Activated CD4-positive, alpha-beta T cell treated with anti-CD3 and anti-CD28 coated beads, Interleukin-2, amount 50 U/mL, for 48 hours (primary cell): ENCODE data around the gene VSTM2L.

Experiments used
- DNase-seq, 2 experiments: peaks; one replicate each; pipeline ENCODE4 v3.0.0-alpha.2; 2020

The VSTM2L gene

DNA sequence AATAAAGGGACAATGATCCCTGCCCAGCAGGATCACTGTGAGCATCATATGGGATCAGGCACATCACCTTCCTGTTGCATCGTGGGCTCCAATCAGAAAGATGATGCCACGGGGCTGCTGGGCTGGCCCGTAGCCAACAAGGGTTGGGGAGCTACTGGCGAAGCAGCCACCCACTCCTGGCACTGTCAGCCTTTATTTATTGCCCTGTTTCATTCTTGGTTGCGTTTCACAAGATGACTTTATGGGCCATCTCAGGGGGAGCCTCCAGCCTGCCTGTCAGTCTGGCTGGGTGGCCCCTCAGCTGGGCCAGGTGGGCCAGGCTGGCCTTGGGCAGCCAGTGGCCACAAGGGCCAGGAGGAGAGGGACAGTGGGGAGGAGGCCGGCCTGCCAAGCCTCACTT lies 17.3 kb downstream of the VSTM2L start:
- DNase-seq = peak; percentile 23 to 38

DNA sequence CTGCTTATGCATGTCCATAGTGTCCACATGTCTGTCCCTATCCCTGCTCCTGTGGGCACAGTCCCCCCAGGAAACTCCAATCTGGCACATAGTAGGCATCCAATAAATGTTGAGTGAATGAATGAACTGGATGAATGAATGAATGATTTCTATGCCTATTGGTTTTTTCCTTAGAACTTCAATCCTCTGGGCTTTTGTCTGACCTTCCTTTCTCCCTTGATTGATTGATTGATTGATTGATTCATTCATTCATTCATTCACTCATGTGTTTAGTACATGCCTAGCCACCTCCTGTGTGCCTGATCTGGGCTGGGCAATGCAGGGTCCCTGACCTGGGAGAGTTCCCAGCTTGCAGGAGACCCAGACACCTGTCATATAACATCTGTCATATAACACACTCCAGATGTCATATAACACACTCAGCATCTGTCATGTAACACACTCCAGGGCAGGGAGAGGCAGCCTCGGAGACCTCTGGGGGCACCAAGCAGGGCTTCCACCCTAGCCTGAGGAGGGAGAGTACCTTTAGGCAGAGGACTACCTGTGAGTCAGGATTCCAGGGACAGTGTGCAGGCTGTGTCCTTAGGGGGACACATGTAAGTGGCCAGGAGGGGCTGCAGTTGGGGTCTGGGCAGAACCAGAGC lies 17.9 kb downstream of the VSTM2L start:
- DNase-seq = no peak

DNA sequence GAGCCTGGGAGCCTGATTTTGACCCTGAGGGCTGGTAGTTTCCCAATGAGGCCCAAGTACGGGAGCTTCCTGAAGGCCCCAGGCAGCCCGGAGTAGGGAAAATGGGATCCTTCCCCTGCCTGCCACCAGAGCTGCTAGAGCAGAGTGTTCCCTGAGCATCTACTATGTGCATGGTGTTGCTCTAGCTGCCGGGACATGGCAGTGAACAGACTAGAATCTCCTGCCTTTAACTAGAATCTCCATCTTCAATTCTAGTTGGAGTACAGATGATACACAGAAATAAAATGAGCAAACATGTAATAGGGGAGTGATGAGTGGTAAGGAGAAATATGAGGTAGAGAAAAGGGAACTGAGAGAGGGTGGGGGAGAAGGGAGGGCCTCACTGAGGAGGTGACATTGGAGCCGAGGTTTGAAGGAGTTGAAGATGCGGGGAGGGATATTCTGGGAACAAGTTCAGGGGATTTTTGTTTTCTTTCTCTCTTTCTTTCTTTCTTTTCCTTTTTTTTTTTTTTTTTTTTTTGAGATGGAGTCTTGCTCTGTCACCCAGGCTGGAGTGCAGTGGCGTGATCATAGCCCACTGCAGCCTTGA lies 18.5 kb downstream of the VSTM2L start:
- DNase-seq = no peak

DNA sequence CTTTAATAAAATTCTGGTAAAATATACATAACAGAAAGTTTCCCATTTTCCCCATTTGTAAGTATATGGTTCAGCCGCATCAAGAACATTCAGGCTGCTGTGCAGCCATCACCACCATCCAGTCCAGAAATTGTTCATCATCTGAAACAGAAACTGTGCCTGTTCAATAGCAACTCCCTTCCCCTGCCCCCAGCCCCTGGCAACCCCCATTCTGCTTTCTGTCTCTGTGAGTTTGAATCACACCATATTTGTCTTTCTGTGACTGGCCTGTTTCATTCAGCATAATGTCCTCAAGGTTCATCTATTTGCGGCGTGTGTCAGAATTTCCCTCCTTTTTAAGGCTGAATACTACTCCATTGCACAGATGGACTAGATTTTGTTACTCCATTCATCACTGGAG lies 19.1 kb downstream of the VSTM2L start:
- DNase-seq = peak; percentile 52 to 65

DNA sequence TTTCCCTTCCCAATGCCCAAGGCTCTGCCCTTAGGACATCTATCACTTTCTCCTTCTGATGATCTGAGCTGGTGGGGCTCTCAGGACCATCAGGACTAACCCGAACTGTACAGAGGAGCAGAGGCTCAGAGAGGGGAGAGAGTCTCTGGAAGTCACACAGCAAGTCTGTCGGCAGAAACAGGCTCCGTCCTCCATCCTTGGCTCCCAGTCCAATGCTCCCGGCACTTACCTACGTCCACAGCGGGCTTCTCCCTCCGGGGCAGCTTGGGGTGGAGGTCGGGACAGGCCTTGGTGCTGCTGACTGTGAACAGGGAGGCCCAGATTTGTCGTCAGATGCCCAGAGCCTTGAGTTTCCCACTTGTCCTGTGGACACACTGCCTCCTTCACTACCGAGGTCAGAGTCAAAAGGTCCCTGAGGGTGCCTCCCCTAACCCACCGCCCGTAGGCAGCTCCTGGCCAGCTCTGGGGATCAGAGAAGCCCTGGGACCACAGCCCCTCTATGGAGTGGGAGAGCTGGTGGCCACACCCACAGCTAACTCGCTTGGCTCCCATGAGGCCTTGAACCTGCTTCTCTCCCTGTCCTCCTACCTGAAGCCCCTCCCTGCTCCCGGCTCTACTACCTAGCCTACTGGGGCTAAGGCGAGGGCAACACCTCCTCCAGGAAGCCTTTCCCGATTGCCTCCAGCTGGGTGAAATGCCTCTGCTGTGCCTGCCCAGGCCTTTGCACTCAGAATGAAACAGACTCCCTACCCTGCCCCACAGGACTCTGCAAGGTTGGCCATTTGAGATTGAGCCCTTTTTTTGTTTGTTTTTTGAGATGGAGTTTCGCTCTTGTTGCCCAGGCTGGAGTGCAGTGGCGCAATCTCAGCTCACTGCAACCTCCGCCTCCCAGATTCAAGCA lies 22.6 kb downstream of the VSTM2L start:
- DNase-seq = no peak

DNA sequence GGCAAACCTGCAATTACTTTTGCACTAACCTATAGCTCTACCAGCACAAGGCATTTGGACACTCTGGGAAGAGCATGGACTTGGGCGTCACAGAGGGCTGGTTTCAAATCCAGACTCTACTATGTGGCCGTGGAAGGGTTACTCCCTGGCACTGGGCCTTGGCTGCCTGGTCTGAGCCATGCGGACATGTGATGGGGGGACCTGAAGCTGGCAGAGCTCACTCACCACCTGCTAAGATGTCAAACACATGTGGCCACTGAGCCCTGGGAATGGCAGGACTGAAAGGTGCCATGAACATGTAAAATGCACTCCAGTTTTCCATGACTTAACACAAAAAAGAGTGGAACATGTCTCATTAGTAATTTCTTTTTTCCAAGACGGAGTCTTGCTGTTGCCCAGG lies 23.7 kb downstream of the VSTM2L start:
- no peak for DNase-seq

DNA sequence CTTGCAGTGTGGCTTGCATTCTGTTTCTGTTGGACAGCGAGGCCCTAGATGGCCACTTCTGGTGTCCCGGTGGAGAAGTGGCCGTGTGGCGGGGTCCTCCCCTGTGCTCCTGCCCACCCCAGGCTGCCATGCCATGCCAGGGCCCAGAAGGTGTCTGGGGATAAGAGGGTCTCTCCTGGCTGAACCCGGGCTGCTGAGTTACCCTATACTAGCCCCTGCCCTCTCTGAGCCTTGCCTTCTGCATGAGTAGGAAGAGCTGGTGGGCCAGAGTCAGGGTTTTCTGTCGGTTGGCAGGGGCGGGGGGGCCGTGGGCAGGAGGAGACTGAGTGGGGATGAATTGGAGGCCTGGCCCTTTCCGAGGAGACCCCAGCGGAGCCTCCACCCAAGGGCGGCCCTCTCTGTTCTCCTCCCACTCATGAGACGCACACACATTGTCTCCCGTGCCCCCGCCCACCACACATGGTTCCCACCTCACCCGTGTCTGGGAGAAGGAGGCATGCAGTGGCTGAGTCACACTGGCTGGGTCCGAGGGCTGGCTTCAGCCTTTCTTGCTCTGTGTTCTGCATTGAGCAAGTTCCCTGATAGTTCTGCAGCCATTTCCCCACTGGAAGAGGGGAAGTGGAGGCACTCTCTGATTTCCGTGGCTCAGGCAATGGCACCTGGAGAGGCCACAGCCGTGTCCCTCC lies 24.6 kb downstream of the VSTM2L start:
- no peak for DNase-seq

DNA sequence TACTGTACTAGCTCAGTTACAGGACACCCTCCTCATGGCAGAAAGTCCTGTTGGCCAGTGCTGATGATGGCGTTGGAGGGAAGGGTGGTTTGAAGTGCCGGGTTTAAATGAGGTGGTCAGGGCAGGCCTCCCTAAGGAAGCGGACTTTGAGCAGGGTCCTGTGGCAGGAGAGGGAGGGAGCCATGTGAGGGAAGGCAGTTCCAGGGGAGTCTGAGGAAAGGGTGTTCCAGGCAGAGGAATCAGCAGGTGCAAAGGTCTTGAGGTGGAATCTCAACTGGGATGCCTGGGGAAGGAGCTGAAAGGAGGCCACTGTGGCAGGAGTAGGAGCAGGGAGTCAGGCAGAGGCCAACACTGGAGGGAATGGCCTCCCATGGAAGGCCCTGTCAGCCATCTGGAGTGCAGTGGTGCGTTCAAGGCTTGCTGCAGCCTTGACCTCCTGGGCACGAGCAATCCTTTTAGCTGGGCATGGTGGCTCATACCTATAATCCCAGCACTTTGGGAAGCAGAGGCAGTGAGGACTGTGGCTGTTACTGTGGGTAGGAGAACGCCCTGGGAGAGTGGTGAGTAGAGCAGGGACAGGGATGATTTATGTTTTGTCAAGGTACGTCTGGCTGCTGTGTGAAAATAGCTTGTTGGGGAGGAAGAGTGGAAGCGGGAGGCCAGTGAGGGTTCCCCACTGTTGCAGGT lies 26.2 kb downstream of the VSTM2L start:
- no peak for DNase-seq

DNA sequence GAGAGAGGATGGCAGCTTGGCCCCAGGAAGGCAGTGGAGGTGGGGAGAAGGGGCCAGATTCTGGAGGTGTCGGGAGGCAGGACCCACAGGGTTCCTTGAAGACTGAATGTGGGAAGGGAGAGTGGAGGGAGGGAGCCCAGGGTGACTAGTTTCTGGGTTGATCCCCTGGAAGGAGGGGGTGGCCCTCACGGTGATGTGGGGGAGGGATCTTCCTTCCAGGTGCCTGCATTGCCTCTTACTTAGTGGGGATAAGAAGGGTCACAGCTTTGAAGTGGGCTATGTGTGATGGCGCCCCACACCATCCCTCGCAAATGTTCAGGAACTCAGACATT lies 26.7 kb downstream of the VSTM2L start:
- no peak for DNase-seq

DNA sequence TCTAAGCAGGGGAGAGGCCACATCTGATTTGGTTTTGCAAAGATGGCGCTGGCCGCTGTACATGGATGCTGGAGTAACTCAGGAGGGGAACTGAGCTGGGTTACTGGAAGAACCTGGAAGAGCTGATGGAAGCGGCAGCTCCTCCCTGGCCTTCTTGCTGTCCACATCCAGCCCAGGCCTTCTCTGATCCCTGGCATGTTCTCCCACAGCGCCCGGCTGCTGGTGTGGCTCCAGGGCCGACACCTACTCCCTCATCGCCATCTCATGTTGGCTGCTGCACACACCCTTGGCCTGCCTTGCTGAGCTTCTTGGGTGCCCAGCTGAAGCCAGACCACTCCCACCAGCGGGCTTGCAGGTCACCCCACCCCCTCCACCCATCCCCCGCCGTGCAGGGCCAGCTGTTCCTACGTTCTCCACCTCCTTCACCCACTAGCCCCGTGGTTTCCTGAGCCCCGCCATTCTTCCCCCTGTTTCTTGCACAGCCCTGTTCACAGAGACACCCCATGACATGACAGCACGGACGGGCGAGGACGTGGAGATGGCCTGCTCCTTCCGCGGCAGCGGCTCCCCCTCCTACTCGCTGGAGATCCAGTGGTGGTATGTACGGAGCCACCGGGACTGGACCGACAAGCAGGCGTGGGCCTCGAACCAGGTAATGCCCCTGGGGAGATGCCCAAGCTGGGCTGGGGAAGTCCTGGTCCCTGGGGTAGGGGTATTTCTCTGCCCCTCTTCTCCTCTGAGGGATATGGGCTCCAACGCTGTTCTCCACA lies 28.4 kb downstream of the VSTM2L start:
- no peak for DNase-seq

DNA sequence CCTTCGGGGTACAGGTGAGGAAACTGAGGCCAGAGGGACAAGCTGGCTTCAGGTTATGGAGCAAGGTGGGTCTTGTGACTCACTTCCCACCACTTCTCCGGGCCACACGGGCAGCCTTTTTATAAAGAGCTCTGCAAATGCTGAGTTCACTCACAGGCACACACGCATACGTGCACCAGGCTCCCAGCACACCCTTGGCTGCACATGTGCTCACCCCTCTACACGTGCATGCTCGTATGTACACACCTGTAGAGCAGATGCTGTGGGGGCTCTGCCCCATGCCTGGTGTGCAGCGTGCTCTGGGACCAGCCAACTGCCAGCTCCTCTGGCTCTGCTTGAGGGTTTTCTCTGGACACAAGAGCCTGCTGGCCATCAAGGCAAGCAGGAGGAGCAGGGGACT lies 29.1 kb downstream of the VSTM2L start:
- DNase-seq = no peak

DNA sequence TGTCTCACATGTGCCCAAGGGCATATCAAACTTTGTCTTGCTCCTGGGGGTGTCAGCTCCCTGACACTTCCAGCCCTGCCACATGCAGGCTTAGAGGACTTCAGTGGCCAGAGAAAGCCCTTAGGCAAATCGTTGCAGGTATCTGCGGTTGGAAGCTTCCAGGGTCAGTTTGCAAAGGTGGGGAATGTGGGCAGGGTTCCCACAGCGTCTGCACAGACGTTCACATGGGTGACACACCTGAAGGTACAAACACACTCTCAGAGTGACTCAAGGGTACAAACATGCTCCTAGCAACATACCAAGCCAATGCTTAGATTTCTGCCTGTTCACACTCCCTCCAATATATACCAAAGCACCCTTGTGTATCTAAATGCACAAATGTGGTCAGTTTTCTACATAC lies 30.0 kb downstream of the VSTM2L start:
- no peak for DNase-seq

DNA sequence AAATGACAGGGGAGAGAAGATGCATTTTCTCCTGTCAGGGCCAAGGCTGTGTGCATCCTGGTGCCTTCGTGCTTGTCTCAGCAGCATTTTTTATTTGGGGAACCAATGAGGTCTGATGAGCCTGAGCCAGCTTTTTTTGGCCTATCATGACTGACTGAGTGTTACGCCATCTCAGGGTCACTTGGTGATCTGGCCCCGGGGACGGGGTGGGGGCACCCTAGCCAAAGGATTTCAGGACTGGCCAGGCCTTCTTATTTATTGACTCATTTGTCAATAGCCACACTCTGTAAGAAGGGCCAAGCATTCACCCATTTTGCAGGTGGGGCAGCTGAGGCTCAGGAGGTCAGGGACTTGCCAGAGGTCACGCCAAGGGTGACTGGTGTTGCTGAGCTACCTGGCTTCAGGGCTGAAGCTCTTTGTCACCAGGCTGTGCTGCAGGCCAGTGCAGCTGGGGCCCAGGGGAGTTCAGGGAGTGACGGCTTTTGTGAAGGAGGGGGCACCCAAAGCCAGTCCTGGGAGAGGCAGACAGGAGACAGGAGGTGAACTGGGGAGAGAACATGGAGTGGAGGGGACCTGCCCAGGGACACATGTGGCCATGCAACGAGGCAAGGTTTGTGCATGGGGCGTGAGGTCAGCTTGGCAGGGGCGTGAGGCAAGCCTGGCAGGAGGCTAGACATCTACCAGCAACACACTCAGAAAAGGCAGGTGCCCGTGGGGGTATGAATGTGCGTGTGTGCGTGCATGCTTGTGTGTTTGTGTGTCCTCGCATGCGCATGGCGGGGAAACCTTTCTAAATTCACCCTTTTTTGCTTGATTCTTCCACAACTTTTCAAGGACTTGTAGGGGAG lies 31.1 kb downstream of the VSTM2L start:
- no peak for DNase-seq

DNA sequence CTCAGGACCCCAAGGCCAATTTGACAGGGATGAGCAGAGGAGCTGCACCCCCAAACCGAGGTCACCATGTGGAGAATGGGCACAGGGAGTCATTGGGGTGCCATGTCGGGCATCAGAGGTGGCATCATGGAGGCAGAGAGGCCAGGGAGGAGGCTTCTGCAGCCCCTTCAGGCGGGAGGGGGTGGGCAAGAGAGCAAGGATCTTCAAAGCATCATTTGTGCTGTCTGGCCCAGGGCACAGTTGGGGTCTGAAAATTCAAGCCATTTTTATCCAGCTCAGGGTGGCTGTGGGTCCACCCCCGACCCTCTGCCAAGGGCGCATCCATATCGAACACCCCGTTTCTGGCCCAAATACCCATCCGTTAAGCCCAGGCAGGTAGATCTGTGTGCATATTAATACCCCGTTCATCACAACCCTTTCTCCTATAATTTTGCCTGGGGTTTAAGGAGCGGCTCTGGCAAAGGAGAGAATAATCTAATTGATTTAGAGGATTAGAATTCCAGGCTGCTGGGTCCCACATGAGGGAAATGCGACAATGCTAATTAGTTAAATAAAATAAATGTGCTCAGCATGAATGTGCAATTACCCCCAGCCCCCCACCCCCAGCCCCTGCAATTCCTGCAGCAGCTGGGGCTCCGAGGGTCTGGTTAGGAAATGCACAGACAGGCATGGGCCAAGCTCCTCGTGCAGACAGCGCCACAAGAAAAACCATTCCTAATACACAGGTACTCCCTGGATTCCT lies 31.9 kb downstream of the VSTM2L start:
- no peak for DNase-seq

DNA sequence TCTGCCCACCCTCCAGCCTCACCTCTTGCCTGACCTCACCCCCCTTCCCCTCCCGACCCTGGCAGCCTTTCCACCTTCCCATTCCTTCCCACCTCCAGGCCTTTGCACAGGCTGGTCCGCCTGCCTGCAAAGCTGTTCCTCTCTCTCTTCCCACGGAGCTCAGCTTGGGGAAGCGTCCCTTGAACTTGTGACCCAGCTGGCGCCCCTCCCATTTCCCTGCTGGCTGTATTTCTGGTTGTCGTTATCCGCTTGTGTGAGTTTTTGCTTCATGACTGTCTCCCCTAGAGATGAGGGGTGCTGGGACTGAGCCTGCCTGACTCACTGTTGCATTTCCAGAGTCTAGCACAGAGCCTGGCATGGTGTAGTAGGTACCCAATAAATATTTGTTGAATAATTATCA lies 32.5 kb downstream of the VSTM2L start:
- no peak for DNase-seq

DNA sequence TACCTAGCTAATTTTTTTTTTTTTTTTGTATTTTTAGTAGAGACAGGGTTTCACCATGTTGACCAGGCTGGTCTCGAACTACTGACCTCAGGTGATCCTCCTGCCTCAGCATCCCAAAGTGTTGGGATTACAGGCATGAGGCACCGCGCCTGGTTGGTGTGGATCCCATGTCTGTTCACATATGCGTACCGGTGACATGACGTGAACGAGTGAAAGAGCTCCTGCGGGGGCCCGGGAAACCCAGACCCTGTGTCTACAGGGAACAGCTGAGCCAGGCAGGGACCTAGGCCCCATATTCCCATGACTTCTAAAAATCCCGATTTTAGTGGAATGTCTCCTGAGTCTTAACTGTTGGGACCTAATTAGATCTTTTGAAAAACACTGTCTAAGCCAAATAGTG lies 33.1 kb downstream of the VSTM2L start:
- DNase-seq = no peak

DNA sequence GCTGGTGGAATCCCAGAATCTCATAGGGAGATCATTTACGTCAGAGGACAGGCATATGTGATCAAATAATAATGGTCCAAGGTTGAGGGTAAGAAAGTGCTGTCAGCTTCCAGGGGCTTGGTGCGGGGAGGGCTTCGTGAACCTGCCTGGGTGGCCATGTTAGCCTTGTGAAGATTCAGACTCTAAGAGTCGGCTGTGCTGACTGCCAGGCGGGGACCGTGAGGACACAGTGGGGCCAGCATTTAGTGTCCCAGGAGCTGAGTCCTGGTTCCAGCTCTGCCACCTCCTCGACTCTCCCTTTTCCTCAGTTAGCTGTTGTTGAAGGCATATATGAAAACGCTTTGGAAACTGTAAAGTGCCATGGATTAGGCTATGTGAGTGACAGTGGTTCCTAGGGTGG lies 33.5 kb downstream of the VSTM2L start:
- no peak for DNase-seq

DNA sequence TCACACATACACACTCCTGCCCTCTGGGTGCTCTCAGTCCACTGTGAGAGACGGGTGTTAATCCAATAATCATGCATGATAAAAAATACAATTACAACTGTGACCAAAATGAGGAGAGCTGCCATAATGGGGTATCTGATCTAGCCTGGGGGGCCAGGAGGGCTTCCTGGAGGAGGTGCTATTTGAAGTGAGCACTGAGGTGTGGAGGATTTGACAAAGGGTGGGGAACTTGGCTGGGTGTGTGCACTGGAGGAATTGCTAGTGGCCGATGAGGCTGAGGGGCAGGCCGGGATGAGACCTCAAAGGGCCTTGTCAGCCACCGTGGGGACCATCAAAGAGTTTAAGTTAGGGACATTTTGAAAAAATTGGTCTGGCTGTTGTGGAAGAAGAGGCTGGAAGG lies 34.8 kb downstream of the VSTM2L start:
- DNase-seq = no peak

DNA sequence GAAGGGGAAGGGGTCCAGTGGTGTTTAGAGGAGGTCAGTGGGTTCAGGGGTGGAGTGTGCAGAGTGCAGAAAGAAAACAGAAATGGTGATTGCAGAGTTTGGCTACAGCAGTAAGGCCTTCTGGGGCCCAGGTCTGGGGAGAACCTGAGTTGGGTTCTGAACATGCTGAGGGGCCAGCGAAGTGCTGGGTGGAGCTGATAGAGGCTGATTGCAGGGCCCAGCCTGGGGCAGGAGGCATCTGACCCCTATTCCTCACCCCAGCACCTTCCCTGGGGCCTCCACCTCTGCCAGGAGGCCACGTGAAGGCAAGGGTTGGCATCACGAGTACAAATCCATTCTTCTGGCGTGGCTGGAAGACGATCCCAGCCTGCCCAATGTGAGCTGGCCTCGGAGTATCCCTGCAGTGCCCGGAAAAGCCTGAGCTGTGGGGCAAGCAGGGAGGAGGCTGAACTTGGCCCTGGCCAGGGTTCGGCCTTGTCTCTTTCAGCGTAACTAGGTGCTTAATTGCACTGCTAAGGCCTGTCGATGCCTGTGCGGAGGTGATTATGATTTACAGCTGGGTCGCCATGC lies 35.3 kb downstream of the VSTM2L start:
- no peak for DNase-seq

DNA sequence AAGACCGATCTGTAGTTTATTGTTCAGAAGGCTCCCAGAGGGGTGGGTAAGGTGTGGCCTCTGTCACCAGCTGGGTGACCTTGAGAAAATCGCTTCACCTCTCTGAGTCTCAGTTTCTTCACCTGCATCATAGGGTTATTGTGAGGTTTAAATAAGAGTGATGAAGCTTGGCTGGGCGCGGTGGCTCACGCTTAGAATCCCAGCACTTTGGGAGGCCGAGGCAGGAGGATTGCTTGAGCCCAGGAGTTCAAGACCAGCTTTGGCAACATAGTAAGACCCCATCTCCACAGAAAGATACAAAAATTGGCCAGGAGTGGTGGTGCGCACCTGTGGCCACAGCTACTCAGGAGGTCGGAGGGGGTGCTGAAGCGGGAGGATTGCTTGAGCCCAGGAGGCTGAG lies 36.0 kb downstream of the VSTM2L start:
- no peak for DNase-seq
